Limb (tissue), 2 donors: Measurements from ENCODE around the gene CPPED1.
"Not testable (repeated sequence)": the region's sequence is repeated elsewhere in the genome, so short reads cannot be mapped to it uniquely, and the experiment has no call there.

ENCODE experiments used
- DNase-seq, 2 donors: peaks; one replicate each; pipeline ENCODE4 v3.0.0-alpha.2; 2016; ENCODE audit errors: extremely low spot score in 2 of 2

CPPED1 gene

GRCh38 chr16:12767897-12768296 lies 35.8 kb downstream of the CPPED1 start:
- DNase-seq = no peak

GRCh38 chr16:12766853-12767252 lies 36.8 kb downstream of the CPPED1 start:
- DNase-seq = no peak

- DNase-seq = not testable (repeated sequence)
Measured at GRCh38 chr16:12766208-12766607, 37.5 kb downstream of the CPPED1 start.

- no peak for DNase-seq
Measured at GRCh38 chr16:12764813-12765488, 38.7 kb downstream of the CPPED1 start.

GRCh38 chr16:12763517-12763916 lies 40.2 kb downstream of the CPPED1 start:
- no peak for DNase-seq

- DNase-seq = no peak
Measured at GRCh38 chr16:12760819-12761611, 42.7 kb downstream of the CPPED1 start.

- no peak for DNase-seq
Measured at GRCh38 chr16:12758670-12759558, 44.8 kb downstream of the CPPED1 start.

- no peak for DNase-seq
Measured at GRCh38 chr16:12758031-12758669, 45.5 kb downstream of the CPPED1 start.

GRCh38 chr16:12757546-12757945 lies 46.1 kb downstream of the CPPED1 start:
- no peak for DNase-seq

GRCh38 chr16:12754824-12755543 lies 48.7 kb downstream of the CPPED1 start:
- DNase-seq = no peak

- DNase-seq = no peak
Measured at GRCh38 chr16:12753203-12754023, 50.3 kb downstream of the CPPED1 start.

GRCh38 chr16:12752159-12752558 lies 51.5 kb downstream of the CPPED1 start:
- DNase-seq = no peak

- DNase-seq = no peak
Measured at GRCh38 chr16:12750554-12750918, 53.2 kb downstream of the CPPED1 start.

- no peak for DNase-seq
Measured at GRCh38 chr16:12749076-12749475, 54.6 kb downstream of the CPPED1 start.

GRCh38 chr16:12747827-12748226 lies 55.9 kb downstream of the CPPED1 start:
- DNase-seq = no peak

GRCh38 chr16:12747261-12747660 lies 56.4 kb downstream of the CPPED1 start:
- no peak for DNase-seq

GRCh38 chr16:12744860-12745259 lies 58.8 kb downstream of the CPPED1 start:
- no peak for DNase-seq

GRCh38 chr16:12742741-12743140 lies 60.9 kb downstream of the CPPED1 start:
- DNase-seq = no peak

GRCh38 chr16:12740986-12741610 lies 62.6 kb downstream of the CPPED1 start:
- no peak for DNase-seq

- no peak for DNase-seq
Measured at GRCh38 chr16:12739738-12740137, 63.9 kb downstream of the CPPED1 start.
